ENCODE results near the gene KIF21B.

Gene KIF21B

DNA sequence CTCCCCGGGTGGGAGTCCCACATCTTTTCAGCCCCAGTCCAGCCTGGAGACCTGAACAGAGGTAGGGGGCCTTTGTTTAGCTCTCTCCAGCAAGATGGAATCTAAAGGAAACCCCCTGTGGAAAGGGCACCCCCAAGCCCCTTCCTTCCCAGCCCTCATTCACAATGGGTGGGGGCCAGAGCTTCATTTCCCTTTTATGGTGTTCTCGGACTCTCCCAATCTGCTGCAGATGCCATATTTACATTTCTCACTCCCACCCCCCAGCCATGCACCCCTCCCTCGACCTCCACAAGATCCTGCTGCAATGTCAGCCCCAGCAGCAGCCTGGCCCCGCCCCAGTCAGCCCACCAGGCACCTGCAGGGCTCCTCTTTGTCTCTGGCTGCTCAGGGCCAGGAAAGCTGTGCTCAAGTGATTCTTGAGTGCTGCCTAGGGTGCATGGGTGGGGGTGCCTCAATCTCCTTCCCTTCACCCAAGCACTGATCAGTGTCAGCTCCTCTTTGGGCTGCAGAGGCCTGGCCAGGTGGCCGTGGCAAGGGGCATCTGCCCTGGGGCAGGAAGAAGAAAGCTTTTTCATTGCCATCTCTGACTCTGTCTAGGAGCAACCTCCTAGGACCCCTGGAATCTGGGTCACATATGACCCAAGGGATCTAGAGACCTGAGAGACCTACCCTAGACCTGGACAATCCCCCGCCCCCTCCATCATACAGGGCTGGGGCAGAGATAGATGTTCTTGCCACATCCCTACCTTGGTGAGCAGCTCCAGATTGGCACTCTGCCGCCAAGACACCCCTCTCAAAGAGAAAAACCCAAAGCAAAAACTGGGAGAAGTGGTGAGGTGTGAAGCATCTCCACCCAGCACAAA is 1.7 kb downstream of the KIF21B start:
- H2BK12ac ChIP-seq (ENCODE audit: low read length in 2 of 2): no peak overlapping the region
- no peak overlapping the region for H3K4ac ChIP-seq (ENCODE audit: low read depth in 1 of 2, low read length in 2 of 2)
- no peak overlapping the region for H3K23ac ChIP-seq (ENCODE audit: low read length in 2 of 2)
- H2BK15ac ChIP-seq (ENCODE audit: low read depth, poor library complexity, severe bottlenecking): no peak overlapping the region
- H3K14ac ChIP-seq (ENCODE audit: low read length in 2 of 2): no peak overlapping the region
- H3K27me3 ChIP-seq (ENCODE audit: control insufficient read depth in 1 of 2, insufficient read depth in 1 of 2, low read length in 2 of 2): peaks cover 0 to 21% of the 10 kb centered on the region in 2 experiments
- no peaks in the 10 kb centered on the region for H3K9me3 ChIP-seq (ENCODE audit: control insufficient read depth, low read length)
- no peak overlapping the region for H3K18ac ChIP-seq (ENCODE audit: low read depth in 1 of 2, low read length in 2 of 2)
- H3K4me2 ChIP-seq (ENCODE audit: low read length, poor library complexity, severe bottlenecking): no peak overlapping the region
- peak overlapping the region; percentile 50 for H2AK5ac ChIP-seq (ENCODE audit: low read length, severe bottlenecking)
- no peak overlapping the region for H3K4me3 ChIP-seq (ENCODE audit: insufficient read depth in 1 of 2, low read depth in 1 of 2, low read length in 2 of 2)
- DNase-seq: no peak
- H3K79me1 ChIP-seq (replicated peaks; ENCODE audit: low read length, poor library complexity, severe bottlenecking): peaks cover 23% of the 10 kb centered on the region
- H2AFZ ChIP-seq (ENCODE audit: low read depth, low read length): no peak overlapping the region
- H2BK5ac ChIP-seq (ENCODE audit: low read depth, low read length, poor library complexity, severe bottlenecking): no peak overlapping the region
- peaks cover 54% of the 10 kb centered on the region for H3K4me1 ChIP-seq (ENCODE audit: control insufficient read depth, insufficient read depth, low read depth, low read length)
- WGBS: 79% methylated on average over 7 of the region's 7 CpGs
- no peak overlapping the region for H2BK120ac ChIP-seq (ENCODE audit: low read depth, low read length)
- no peak overlapping the region for H3K9ac ChIP-seq (ENCODE audit: low read length)
- H4K91ac ChIP-seq (ENCODE audit: low read length): no peak overlapping the region
- no peaks in the 10 kb centered on the region for H3K36me3 ChIP-seq (ENCODE audit: control insufficient read depth in 1 of 2, insufficient read depth in 2 of 2, low read depth in 1 of 2, low read length in 2 of 2)
- no peak overlapping the region for H4K8ac ChIP-seq (ENCODE audit: low read length)
- H3K27ac ChIP-seq (ENCODE audit: low read length, poor library complexity, severe bottlenecking): no peak overlapping the region

DNA sequence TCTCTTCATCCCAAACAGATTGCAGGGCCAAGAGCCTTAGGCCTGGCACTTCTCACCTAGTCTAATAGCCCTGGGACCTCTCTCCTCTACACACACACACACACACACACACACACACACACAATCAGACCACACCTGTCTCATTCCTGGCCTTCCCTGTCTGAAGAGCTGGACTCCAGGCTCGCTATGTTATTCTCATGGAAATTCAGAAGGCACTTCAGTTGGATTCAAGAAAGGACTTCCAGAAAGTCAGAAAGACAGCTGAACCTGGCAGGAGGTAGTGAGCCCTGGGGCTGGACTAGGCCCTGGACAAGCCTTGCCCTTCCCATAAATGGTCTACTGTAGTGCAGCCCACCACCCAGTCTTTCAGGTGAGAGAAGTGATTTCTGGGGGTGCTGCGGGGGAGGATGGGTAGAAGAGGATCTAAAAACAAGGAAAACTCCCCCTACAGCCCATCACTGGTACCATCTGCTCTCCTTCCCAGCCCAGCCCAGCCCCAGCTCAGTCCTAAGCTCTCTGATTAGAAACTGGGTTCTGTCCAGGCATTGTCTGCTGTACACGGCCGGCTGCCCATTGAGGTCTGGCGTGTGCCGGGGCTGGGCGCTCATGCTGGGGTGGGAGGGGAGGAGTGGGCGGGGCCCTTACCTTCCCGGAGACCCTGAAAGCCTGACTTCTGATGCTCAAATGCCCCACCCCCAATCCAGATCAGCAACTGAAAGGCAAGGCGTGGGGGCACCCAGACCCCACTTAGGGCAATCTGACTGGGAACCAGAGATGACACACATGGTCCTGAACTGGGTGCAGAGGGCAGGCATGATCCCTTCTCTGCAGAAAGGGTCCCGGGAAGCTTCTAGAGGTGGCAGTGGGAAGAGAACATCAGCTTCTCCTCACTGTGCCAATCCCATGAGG is 2.5 kb downstream of the KIF21B start:
- Histone ChIP-seq H4K8ac (ENCODE audit: low read length) (no peak overlapping the region), H3K36me3 (ENCODE audit: control insufficient read depth in 1 of 2, insufficient read depth in 2 of 2, low read depth in 1 of 2, low read length in 2 of 2) (no peaks in the 10 kb centered on the region), H3K23ac (ENCODE audit: low read length in 2 of 2) (no peak overlapping the region), H4K91ac (ENCODE audit: low read length) (no peak overlapping the region), H3K4me2 (ENCODE audit: low read length, poor library complexity, severe bottlenecking) (no peak overlapping the region), H3K9ac (ENCODE audit: low read length) (no peak overlapping the region), H3K27me3 (ENCODE audit: control insufficient read depth in 1 of 2, insufficient read depth in 1 of 2, low read length in 2 of 2) (peaks cover 0 to 28% of the 10 kb centered on the region in 2 experiments), H3K4ac (ENCODE audit: low read depth in 1 of 2, low read length in 2 of 2) (no peak overlapping the region), H3K14ac (ENCODE audit: low read length in 2 of 2) (no peak overlapping the region), H3K79me1 (replicated peaks; ENCODE audit: low read length, poor library complexity, severe bottlenecking) (peaks cover 27% of the 10 kb centered on the region), H2AK5ac (ENCODE audit: low read length, severe bottlenecking) (peak overlapping the region; percentile 50), H2BK120ac (ENCODE audit: low read depth, low read length) (no peak overlapping the region), H3K4me1 (ENCODE audit: control insufficient read depth, insufficient read depth, low read depth, low read length) (peaks cover 57% of the 10 kb centered on the region), H2BK12ac (ENCODE audit: low read length in 2 of 2) (no peak overlapping the region), H2BK5ac (ENCODE audit: low read depth, low read length, poor library complexity, severe bottlenecking) (no peak overlapping the region), H2BK15ac (ENCODE audit: low read depth, poor library complexity, severe bottlenecking) (no peak overlapping the region), H2AFZ (ENCODE audit: low read depth, low read length) (no peak overlapping the region), H3K9me3 (ENCODE audit: control insufficient read depth, low read length) (no peaks in the 10 kb centered on the region), H3K18ac (ENCODE audit: low read depth in 1 of 2, low read length in 2 of 2) (no peak overlapping the region), H3K27ac (ENCODE audit: low read length, poor library complexity, severe bottlenecking) (no peak overlapping the region), H3K4me3 (ENCODE audit: insufficient read depth in 1 of 2, low read depth in 1 of 2, low read length in 2 of 2) (no peak overlapping the region)
- WGBS: 77% methylated on average over 9 of the region's 11 CpGs
- DNase-seq: peak; percentile 35

DNA sequence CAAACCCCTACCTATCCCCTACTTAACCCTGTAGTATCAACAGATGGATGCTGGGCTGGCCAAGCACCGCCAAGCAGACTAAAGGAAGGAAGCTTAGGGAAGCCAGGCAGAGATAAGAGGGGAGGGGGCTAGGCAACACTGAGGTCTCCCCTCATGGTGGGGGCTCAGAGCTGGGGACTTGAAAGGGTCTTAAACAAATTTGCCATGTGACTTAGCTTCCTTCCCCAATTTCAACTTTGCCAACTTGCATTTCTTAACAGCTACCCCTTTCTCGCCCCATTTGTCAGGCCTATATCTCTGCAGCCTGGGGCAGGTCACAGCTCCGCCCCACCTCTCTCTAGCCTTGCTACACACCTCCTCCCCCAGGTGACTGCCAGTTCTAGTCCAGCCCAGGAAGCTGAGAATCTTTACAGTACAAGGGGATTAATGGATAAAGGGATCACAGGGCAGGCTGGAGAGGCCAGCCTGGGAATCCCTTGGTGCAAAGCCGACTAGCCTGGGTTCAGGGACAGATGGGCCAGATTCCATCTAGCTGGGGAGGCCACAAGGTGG is 3.4 kb downstream of the KIF21B start:
- H2AFZ ChIP-seq (ENCODE audit: low read depth, low read length): no peak overlapping the region
- H2BK12ac ChIP-seq (ENCODE audit: low read length in 2 of 2): peak overlapping the region in 1 of 2 experiments; percentile 80
- no peak overlapping the region for H2BK120ac ChIP-seq (ENCODE audit: low read depth, low read length)
- H4K91ac ChIP-seq (ENCODE audit: low read length): no peak overlapping the region
- H3K4ac ChIP-seq (ENCODE audit: low read depth in 1 of 2, low read length in 2 of 2): no peak overlapping the region
- H3K14ac ChIP-seq (ENCODE audit: low read length in 2 of 2): no peak overlapping the region
- no peak overlapping the region for H3K9ac ChIP-seq (ENCODE audit: low read length)
- H2AK5ac ChIP-seq (ENCODE audit: low read length, severe bottlenecking): no peak overlapping the region
- no peak overlapping the region for H3K23ac ChIP-seq (ENCODE audit: low read length in 2 of 2)
- H3K27ac ChIP-seq (ENCODE audit: low read length, poor library complexity, severe bottlenecking): no peak overlapping the region
- 93% methylated on average over 4 of the region's 4 CpGs for WGBS
- H3K27me3 ChIP-seq (ENCODE audit: control insufficient read depth in 1 of 2, insufficient read depth in 1 of 2, low read length in 2 of 2): peaks cover 0 to 36% of the 10 kb centered on the region in 2 experiments
- peaks cover 27% of the 10 kb centered on the region for H3K79me1 ChIP-seq (replicated peaks; ENCODE audit: low read length, poor library complexity, severe bottlenecking)
- peaks cover 55% of the 10 kb centered on the region for H3K4me1 ChIP-seq (ENCODE audit: control insufficient read depth, insufficient read depth, low read depth, low read length)
- no peak overlapping the region for H4K8ac ChIP-seq (ENCODE audit: low read length)
- no peak overlapping the region for H3K4me2 ChIP-seq (ENCODE audit: low read length, poor library complexity, severe bottlenecking)
- no peak for DNase-seq
- no peaks in the 10 kb centered on the region for H3K9me3 ChIP-seq (ENCODE audit: control insufficient read depth, low read length)
- H3K36me3 ChIP-seq (ENCODE audit: control insufficient read depth in 1 of 2, insufficient read depth in 2 of 2, low read depth in 1 of 2, low read length in 2 of 2): no peaks in the 10 kb centered on the region
- H2BK15ac ChIP-seq (ENCODE audit: low read depth, poor library complexity, severe bottlenecking): no peak overlapping the region
- H3K18ac ChIP-seq (ENCODE audit: low read depth in 1 of 2, low read length in 2 of 2): no peak overlapping the region
- H3K4me3 ChIP-seq (ENCODE audit: insufficient read depth in 1 of 2, low read depth in 1 of 2, low read length in 2 of 2): no peak overlapping the region
- H2BK5ac ChIP-seq (ENCODE audit: low read depth, low read length, poor library complexity, severe bottlenecking): no peak overlapping the region
